HG02798 (cell line): ENCODE measurements around the gene GABPB2.

Experiments
- ATAC-seq: cut with Tn5 transposase; IDR thresholded peaks from one replicate; pipeline ENCODE4 v1.9.1; 2021; ENCODE audit warnings: mild to moderate bottlenecking; ENCODE audit not compliant: unreplicated experiment, poor library complexity

Gene GABPB2

DNA sequence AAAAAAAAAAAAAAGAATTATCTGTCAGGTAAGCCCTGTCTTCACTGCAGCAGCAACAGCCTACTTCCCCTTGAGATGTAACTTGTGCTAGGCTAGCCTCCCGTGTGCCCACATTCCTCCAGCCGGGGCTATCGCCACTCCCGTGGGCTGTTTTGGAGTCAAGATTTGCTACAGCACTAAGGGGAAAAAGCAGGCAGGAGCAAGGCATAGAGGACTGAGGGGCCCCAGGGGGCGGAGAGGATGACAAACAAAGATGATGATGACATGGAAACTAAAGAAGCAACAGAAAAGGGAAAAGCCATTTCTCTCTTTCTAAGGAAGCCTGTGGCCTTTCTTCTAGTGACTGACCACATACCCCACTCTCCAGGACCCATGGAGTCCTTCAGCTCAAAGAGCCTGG is 87.8 kb downstream of the GABPB2 start:
- no peak for ATAC-seq

DNA sequence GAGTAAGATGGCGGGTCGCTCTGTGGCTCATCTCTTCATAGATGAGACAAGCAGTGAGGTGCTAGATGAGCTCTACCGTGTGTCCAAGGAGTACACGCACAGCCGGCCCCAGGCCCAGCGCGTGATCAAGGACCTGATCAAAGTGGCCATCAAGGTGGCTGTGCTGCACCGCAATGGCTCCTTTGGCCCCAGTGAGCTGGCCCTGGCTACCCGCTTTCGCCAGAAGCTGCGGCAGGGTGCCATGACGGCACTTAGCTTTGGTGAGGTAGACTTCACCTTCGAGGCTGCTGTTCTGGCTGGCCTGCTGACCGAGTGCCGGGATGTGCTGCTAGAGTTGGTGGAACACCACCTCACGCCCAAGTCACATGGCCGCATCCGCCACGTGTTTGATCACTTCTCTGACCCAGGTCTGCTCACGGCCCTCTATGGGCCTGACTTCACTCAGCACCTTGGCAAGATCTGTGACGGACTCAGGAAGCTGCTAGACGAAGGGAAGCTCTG is 88.2 kb downstream of the GABPB2 start:
- no peak for ATAC-seq

DNA sequence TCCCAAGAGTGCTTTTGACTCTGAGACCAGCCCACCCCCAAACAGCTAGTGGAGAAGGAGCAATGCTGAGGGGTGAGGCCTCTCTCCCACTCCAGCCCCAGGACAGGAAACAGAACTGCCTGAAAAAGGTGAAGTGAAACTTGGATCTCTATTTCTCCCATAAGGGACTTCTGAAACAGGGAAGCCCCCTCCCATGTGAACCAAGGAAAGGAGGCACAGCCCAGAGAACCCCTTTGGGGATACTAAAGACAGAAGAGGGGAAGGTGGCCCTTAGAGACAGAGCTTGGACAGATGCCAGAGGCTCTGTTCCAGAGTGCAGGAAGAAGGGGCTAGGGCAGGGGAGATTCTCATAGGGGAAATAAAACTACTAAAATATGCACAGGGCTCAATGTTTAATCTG is 88.8 kb downstream of the GABPB2 start:
- no peak for ATAC-seq

DNA sequence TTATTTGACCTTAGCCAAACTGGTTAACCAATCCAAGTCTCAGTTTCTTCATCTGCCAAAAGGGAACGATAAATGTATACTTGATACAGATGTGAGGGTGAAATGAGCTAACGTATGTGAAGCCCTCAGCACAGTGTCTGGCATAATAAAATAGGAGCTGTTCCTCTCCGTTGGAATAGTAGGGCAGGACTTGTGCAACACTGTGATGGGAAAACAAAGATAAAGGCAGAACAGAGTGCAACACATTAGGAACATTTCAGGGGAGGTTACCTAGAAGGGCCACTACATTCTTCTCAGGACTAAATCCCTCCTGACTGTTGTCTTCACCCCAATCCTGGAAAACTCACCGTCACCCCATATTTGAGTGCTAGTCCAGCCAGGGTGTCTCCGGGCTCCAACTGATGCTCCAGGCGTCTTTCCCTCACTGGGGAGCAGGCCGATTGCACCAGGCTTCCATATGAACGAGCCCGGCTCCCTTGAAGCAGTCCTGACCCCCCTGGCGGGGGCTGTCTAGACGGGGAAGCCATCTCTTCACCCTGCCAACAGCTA is 94.2 kb downstream of the GABPB2 start:
- ATAC-seq, result no peak

DNA sequence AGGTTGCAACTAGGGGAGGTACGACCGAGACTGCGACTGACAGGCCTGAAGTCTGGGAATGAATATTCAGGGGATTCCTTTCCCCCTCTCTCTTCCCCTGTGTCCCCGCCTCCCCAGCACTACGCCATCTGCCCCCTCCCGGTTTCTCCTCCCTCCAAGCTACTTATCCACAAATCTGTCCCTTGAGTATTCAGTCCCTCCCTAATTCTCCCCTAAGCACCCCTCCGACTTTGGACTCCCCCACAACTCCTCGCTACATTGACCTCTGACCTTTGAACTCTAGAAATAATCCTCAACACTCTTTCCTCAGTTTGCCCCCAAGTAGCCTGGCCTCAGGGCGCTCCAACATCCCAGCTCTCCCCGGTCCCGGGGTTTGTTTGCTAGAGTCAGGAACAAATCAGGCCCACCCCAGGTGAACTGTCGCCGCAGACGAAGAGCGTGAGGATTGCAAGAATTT is 94.7 kb downstream of the GABPB2 start:
- no peak for ATAC-seq

DNA sequence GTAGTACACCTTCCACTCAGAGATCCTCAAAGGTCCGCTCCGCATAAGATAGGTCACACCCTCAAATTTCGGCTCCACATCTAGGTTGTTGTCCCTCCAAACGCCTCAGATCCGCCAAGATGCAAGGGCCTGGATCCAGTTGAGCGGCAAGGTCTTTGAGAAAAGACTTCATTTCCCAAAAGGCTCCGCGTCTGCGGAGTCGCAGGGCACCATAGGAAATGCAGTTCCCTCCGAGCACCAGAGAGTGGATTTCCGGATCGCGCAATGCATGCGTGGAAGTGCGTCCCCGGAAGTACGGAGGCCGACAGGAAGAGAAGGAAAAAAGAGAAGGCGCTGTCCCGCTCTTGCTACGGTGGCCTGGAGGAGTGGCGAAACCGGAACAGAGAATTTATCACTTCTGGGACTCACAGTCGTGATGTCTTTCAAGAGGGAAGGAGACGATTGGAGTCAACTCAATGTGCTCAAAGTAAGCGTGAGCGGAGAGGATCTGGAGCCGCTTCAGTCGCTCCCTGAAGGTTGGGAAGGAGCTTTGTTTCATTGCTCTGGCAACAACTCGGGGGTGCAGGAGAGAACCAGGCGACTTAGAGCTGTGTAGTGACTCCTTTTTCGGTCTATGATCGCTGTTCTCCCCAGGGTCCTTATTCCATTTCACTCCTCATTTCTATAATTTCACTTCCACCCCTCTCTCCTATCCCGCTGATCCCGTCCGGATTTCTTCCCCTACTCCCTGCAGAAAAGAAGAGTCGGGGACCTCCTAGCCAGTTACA is 95.4 kb downstream of the GABPB2 start, which contains the start of the genes LYSMD1 and SCNM1:
LYSMD1 (minus strand) TSS at position 165 of the 767 bp plus-strand sequence. CDS start 644 bp downstream, outside the sequence.
SCNM1 (plus strand) TSS at position 407 of the 767 bp plus-strand sequence; CDS start at position 416, 9 bp downstream.
- peak; percentile 95 for ATAC-seq

- ATAC-seq, result no peak
These were observed 96.0 kb downstream of the GABPB2 start for GRCh38 chr1:151166505-151166956.

- ATAC-seq, result no peak
These were observed 96.6 kb downstream of the GABPB2 start for GRCh38 chr1:151167116-151167515.

- no peak for ATAC-seq
These were observed 100.6 kb downstream of the GABPB2 start for GRCh38 chr1:151171190-151171589.
